Measurements from ENCODE around the gene HIPK1.

DNA sequence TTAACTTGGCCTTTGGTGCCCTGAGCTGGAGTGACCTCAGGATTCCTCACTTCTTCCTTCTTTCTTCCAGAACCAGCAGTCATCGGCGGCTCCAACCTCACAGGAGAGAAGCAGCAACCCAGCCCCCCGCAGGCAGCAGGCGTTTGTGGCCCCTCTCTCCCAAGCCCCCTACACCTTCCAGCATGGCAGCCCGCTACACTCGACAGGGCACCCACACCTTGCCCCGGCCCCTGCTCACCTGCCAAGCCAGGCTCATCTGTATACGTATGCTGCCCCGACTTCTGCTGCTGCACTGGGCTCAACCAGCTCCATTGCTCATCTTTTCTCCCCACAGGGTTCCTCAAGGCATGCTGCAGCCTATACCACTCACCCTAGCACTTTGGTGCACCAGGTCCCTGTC, 43.8 kb downstream of the HIPK1 start:
- TF ChIP-seq, protein P1, sequence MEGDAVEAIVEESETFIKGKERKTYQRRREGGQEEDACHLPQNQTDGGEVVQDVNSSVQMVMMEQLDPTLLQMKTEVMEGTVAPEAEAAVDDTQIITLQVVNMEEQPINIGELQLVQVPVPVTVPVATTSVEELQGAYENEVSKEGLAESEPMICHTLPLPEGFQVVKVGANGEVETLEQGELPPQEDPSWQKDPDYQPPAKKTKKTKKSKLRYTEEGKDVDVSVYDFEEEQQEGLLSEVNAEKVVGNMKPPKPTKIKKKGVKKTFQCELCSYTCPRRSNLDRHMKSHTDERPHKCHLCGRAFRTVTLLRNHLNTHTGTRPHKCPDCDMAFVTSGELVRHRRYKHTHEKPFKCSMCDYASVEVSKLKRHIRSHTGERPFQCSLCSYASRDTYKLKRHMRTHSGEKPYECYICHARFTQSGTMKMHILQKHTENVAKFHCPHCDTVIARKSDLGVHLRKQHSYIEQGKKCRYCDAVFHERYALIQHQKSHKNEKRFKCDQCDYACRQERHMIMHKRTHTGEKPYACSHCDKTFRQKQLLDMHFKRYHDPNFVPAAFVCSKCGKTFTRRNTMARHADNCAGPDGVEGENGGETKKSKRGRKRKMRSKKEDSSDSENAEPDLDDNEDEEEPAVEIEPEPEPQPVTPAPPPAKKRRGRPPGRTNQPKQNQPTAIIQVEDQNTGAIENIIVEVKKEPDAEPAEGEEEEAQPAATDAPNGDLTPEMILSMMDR (IDR thresholded peaks at IDR 0.05) = no peak
- TF ChIP-seq POLR2A (IDR thresholded peaks at IDR 0.05) (no peak), POLR2AphosphoS5 (IDR thresholded peaks at IDR 0.05) (no peak), EP300 (IDR thresholded peaks at IDR 0.05) (no peak)

All from gastroesophageal sphincter (tissue), 3 donors.